HCT116 (cell line): ENCODE results near the gene TNFRSF9. TPM values are rescaled to one million over a fixed set of nuclear protein-coding genes. Genes with fewer than 3 reads are reported as not detected.

Experiments used
- ATAC-seq: fragments of 200-7000 bp; cut with Tn5 transposase; 2 replicates; pipeline ENCODE4 v1.9.1; 2020; ENCODE audit warnings: mild to moderate bottlenecking, moderate library complexity
- BruUV-seq: library from RNA; stranded (reverse); fragments of 400-500 nt; replicated peaks from 2 replicates; lab custom pipeline; 2021; lab: Mats Ljungman, UMichigan
- CTCF ChIA-PET: fragments of 300-600 bp; sonication (Branson Sonifier 250); formaldehyde crosslinking; loops from one replicate; lab custom pipeline; 2021; ENCODE audit warnings: antibody characterized with exemption; lab: Charles Lee
- POLR2A ChIA-PET: fragments of 300-600, 350-600 bp; sonication (Branson Sonifier 250); formaldehyde crosslinking; loops from one replicate; lab custom pipeline; 2021; ENCODE audit warnings: antibody characterized with exemption; lab: Charles Lee
- RAD21 ChIA-PET, 2 experiments: fragments of 300-600 bp; sonication (Branson Sonifier 250); formaldehyde crosslinking; loops; one replicate each; lab custom pipeline; 2023; ENCODE audit warnings: low total read pairs in 2 of 2; ENCODE audit not compliant: uncharacterized antibody in 2 of 2, unreplicated experiment in 2 of 2, low non-redundant PET in 1 of 2; lab: Charles Lee
- DNase-seq: peaks from one replicate; pipeline ENCODE4 v3.0.0-alpha.2; 2010; ENCODE audit warnings: low read depth, low spot score
- H2AFZ ChIP-seq: fragments of 200-600 bp; shearing (Covaris generic), sonication (generic); 2 replicates; pipeline ENCODE4 v1.6.1; 2017; ENCODE audit warnings: low read depth, mixed run types, mixed read lengths, antibody characterized with exemption, low read length; ENCODE audit not compliant: poor library complexity, severe bottlenecking
- H3K27ac ChIP-seq: 2 replicates; pipeline ENCODE4 v1.5.1; 2012; ENCODE audit warnings: low read depth, low read length
- H3K27me3 ChIP-seq: fragments of 200-600 bp; sonication (generic); 2 replicates; pipeline ENCODE4 v1.6.1; 2016; ENCODE audit warnings: mixed run types, low read length, mixed read lengths; ENCODE audit not compliant: insufficient read depth
- H3K36me3 ChIP-seq, 2 experiments: fragments of 200-500 bp in 1 of 2; fragments of 200-600 bp in 1 of 2; sonication (Bioruptor generic) in 1 of 2; sonication (generic) in 1 of 2; 2 replicates each; pipeline versions ENCODE4 v1.5.1 to v1.6.1; 2014 to 2016; ENCODE audit warnings: low read length in 2 of 2, inconsistent platforms in 1 of 2, mixed read lengths in 1 of 2, mixed run types in 1 of 2; ENCODE audit not compliant: insufficient read depth in 2 of 2, control insufficient read depth in 1 of 2
- H3K4me1 ChIP-seq, 2 experiments: fragments of 200-600 bp in 1 of 2; sonication (generic) in 1 of 2; 2 replicates each; pipeline versions ENCODE4 v1.5.1 to v1.6.1; 2012 to 2017; ENCODE audit warnings: low read length in 2 of 2, inconsistent platforms in 1 of 2, mild to moderate bottlenecking in 1 of 2, mixed read lengths in 1 of 2, mixed run types in 1 of 2, moderate library complexity in 1 of 2; ENCODE audit not compliant: insufficient read depth in 2 of 2, control insufficient read depth in 1 of 2
- H3K4me2 ChIP-seq: fragments of 200-600 bp; sonication (generic); 2 replicates; pipeline ENCODE4 v1.6.1; 2017; ENCODE audit warnings: mixed run types, low read length, mixed read lengths
- H3K4me3 ChIP-seq, 2 experiments: fragments of 200-600 bp in 1 of 2; sonication (generic) in 1 of 2; replicated peaks in 1 of 2; 2 replicates each; pipeline ENCODE4 v1.5.1; 2011 to 2016; ENCODE audit warnings: low read length in 2 of 2, control low read depth in 1 of 2, low read depth in 1 of 2, mild to moderate bottlenecking in 1 of 2, mixed read lengths in 1 of 2, mixed run types in 1 of 2
- H3K79me2 ChIP-seq: fragments of 200-600 bp; sonication (generic); 2 replicates; pipeline ENCODE4 v1.6.1; 2017; ENCODE audit warnings: mild to moderate bottlenecking, mixed run types, low read length, moderate library complexity, mixed read lengths; ENCODE audit not compliant: insufficient read depth
- H3K9ac ChIP-seq: fragments of 200-600 bp; sonication (generic); 2 replicates; pipeline ENCODE4 v1.6.1; 2016; ENCODE audit warnings: low read length, mixed read lengths
- H3K9me2 ChIP-seq: fragments of 200-600 bp; sonication (generic), shearing (Covaris generic); 2 replicates; pipeline ENCODE4 v1.6.1; 2017; ENCODE audit warnings: mixed run types, mild to moderate bottlenecking, moderate library complexity; ENCODE audit not compliant: insufficient read depth
- H3K9me3 ChIP-seq, 2 experiments: fragments of 200-500 bp in 1 of 2; fragments of 200-600 bp in 1 of 2; sonication (Bioruptor generic) in 1 of 2; sonication (generic) in 1 of 2; 2 replicates each; pipeline ENCODE4 v1.6.1; 2014 to 2017; ENCODE audit warnings: low read length in 2 of 2, mixed read lengths in 2 of 2, inconsistent platforms in 1 of 2, low read depth in 1 of 2, mild to moderate bottlenecking in 1 of 2, mixed run types in 1 of 2, moderate library complexity in 1 of 2; ENCODE audit not compliant: control insufficient read depth in 1 of 2, insufficient read depth in 1 of 2
- H4K20me1 ChIP-seq: fragments of 200-600 bp; sonication (generic), shearing (Covaris generic); 2 replicates; pipeline ENCODE4 v1.6.1; 2017; ENCODE audit warnings: mixed run types, mild to moderate bottlenecking, moderate library complexity; ENCODE audit not compliant: insufficient read depth
- CBX3 ChIP-seq: IDR thresholded peaks from 2 replicates; pipeline ENCODE4 v1.6.1; 2012; ENCODE audit warnings: low read depth
- CTCF ChIP-seq, 3 experiments: fragments of 200-600 bp in 1 of 3; sonication (generic) in 1 of 3; IDR thresholded peaks in 2 of 3; conservative IDR thresholded peaks in 1 of 3; 2 replicates each; pipeline ENCODE4 v1.5.1; 2012 to 2017; ENCODE audit warnings: low read depth in 2 of 3, low read length in 2 of 3, antibody characterized with exemption in 1 of 3, borderline replicate concordance in 1 of 3, control low read depth in 1 of 3, mild to moderate bottlenecking in 1 of 3, mixed read lengths in 1 of 3, mixed run types in 1 of 3, moderate library complexity in 1 of 3; ENCODE audit not compliant: insufficient read depth in 1 of 3
- FOSL1 ChIP-seq: IDR thresholded peaks from 2 replicates; pipeline ENCODE4 v1.6.1; 2012; ENCODE audit warnings: low read depth
- REST ChIP-seq: IDR thresholded peaks from 2 replicates; pipeline ENCODE4 v1.6.1; 2012; ENCODE audit warnings: low read depth
- SP1 ChIP-seq: IDR thresholded peaks from 2 replicates; pipeline ENCODE4 v1.6.1; 2012; ENCODE audit warnings: low read depth
- SRF ChIP-seq: IDR thresholded peaks from 2 replicates; pipeline ENCODE4 v1.6.1; 2012; ENCODE audit warnings: low read depth
- TCF7L2 ChIP-seq: IDR thresholded peaks from 2 replicates; pipeline ENCODE4 v1.7.0; 2011; ENCODE audit warnings: borderline replicate concordance, inconsistent platforms; ENCODE audit not compliant: insufficient read depth, insufficient read length; ENCODE audit errors: extremely low read depth
- ZNF274 ChIP-seq: fragments of 200-500 bp; sonication (Bioruptor generic); IDR thresholded peaks from 2 replicates; pipeline ENCODE4 v1.6.1; 2014; ENCODE audit warnings: mild to moderate bottlenecking, low read depth, low read length, inconsistent platforms
- intact Hi-C: fragments of 100-400 bp; cut with micrococcal nuclease; formaldehyde crosslinking; loops from 2 replicates; pipeline ENCODE4 v1.10.0; 2022
- total RNA-seq: library from RNA; stranded (reverse); gene quantifications from one replicate; pipeline ENCODE4 v1.2.1, GENCODE V29; 2021; ENCODE audit not compliant: unreplicated experiment
- TF ChIP-seq, protein P1 (sequence below): IDR thresholded peaks from 2 replicates; pipeline ENCODE4 v1.6.1; 2011; ENCODE audit warnings: mild to moderate bottlenecking, low read length, moderate library complexity; ENCODE audit not compliant: insufficient replicate concordance; ENCODE audit errors: extremely low read depth

Gene TNFRSF9
- total RNA-seq, 1 experiment from 2014 or later: 0.20 TPM

DNA sequence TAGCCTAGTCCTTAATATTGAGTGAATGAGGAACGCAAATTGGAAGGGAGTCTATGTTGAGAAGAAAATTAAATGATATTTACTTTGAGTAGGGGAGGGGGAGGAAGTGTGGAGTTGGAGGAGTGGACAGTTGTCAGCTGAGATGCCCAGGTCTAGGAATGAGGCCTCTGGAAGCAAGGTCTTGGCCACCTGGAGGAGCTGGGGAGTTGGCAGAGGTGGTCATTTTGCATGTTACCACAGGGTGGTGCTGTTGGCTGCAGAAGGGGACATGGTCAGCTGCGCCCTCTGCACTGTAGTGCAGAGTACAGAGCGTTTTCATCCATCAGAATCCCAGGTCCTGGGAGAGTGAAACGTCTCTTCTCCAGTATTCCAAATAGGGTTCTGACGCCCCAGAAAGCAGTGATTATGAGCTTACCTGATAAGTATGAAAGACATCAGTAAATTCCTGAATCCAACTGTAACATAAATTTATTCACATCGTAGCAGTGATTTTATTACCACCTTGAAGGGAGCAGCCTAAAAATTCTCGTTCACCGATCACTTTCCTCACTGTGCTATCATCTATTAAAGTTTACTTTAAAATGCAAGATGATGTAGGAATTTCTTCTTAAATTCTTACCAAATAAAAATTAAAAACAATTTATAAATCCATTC, 34.7 kb upstream of the TNFRSF9 start (continued):
- TF ChIP-seq REST (no peak), SP1 (no peak)
- TF ChIP-seq, all 23 proteins: peak for 4

- DNase-seq (no peak), ATAC-seq (no peak)
- Histone ChIP-seq H3K4me3 (no peak overlapping the region), H3K4me2 (no peak overlapping the region), H3K36me3 (peaks cover 44 to 53% of the 10 kb centered on the region in 2 experiments), H3K9ac (no peak overlapping the region), H3K9me2 (no peaks in the 10 kb centered on the region), H2AFZ (no peak overlapping the region), H3K4me1 (peaks cover 0 to 3% of the 10 kb centered on the region in 2 experiments; a peak in 1 of 4 replicates), H3K79me2 (peaks cover 62% of the 10 kb centered on the region), H3K27ac (no peak overlapping the region), H4K20me1 (no peaks in the 10 kb centered on the region), H3K27me3 (no peaks in the 10 kb centered on the region), H3K9me3 (no peaks in the 10 kb centered on the region)
- intact Hi-C loops: loop anchor here (10.0 kb wide), 1 partner anchor 742 kb away; no protein-coding TSS in a partner anchor
- ChIA-PET RAD21 (no interaction called here), CTCF (interaction anchor here (1.1 to 2.4 kb wide), 2 partner anchors 304 to 376 kb away, joined by 3 to 8 read pairs; no protein-coding TSS in a partner anchor), POLR2A (interaction anchor here (0.7 kb wide), 1 partner anchor 225 kb away, joined by 3 read pairs; no protein-coding TSS in a partner anchor)
- no TSS peak for BruUV-seq
- TF ChIP-seq CBX3 (no peak), FOSL1 (no peak), CTCF (IDR thresholded peaks at IDR 0.05 in 2 of 3, conservative IDR thresholded peaks at IDR 0.05 in 1 of 3; ENCODE audit: borderline replicate concordance in 1 of 3, insufficient read depth in 1 of 3, low read depth in 2 of 3, low read length in 2 of 3) (no peak), TCF7L2 (no peak), SRF (no peak), REST (no peak), ZNF274 (no peak)
- TF ChIP-seq, protein P1, sequence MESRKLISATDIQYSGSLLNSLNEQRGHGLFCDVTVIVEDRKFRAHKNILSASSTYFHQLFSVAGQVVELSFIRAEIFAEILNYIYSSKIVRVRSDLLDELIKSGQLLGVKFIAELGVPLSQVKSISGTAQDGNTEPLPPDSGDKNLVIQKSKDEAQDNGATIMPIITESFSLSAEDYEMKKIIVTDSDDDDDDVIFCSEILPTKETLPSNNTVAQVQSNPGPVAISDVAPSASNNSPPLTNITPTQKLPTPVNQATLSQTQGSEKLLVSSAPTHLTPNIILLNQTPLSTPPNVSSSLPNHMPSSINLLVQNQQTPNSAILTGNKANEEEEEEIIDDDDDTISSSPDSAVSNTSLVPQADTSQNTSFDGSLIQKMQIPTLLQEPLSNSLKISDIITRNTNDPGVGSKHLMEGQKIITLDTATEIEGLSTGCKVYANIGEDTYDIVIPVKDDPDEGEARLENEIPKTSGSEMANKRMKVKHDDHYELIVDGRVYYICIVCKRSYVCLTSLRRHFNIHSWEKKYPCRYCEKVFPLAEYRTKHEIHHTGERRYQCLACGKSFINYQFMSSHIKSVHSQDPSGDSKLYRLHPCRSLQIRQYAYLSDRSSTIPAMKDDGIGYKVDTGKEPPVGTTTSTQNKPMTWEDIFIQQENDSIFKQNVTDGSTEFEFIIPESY: no peak
These were observed 32.4 kb upstream of the TNFRSF9 start for GRCh38 chr1:7973086-7973485.
